OCI-LY3 (cell line): ENCODE data around the gene PHF19.

Experiments used
- H2AFZ ChIP-seq: fragments of 200-600, 300-600 bp; shearing (Covaris generic); 2 replicates; pipeline ENCODE4 v1.6.0; 2014; ENCODE audit warnings: antibody characterized with exemption, low read depth, low read length
- H3K27ac ChIP-seq: fragments of 200-600, 300-600 bp; sonication (generic); 2 replicates; pipeline ENCODE4 v1.5.1; 2014; ENCODE audit warnings: mild to moderate bottlenecking, low read length, moderate library complexity, mixed read lengths
- H3K27me3 ChIP-seq: fragments of 200-600, 300-600 bp; sonication (generic); 2 replicates; pipeline ENCODE4 v1.6.1; 2014; ENCODE audit warnings: low read depth, low read length, mixed read lengths
- H3K36me3 ChIP-seq: fragments of 200-600, 300-600 bp; sonication (generic); replicated peaks from 2 replicates; pipeline ENCODE3; 2014; ENCODE audit warnings: low read depth, low read length, mixed read lengths
- H3K4me1 ChIP-seq: fragments of 300-600, 200-600 bp; sonication (generic); 2 replicates; pipeline ENCODE4 v1.6.1; 2014; ENCODE audit warnings: low read length, mixed read lengths
- H3K4me2 ChIP-seq: fragments of 200-600, 300-600 bp; sonication (generic); 2 replicates; pipeline ENCODE4 v1.6.1; 2014; ENCODE audit warnings: low read length, mixed read lengths
- H3K4me3 ChIP-seq: fragments of 300-600, 200-600 bp; sonication (generic); 2 replicates; pipeline ENCODE4 v1.5.1; 2014; ENCODE audit warnings: antibody characterized with exemption, mild to moderate bottlenecking, low read length, moderate library complexity
- H3K79me2 ChIP-seq: fragments of 300-600, 200-600 bp; shearing (Covaris generic); 2 replicates; pipeline ENCODE4 v1.6.1; 2014; ENCODE audit warnings: mild to moderate bottlenecking, low read length, mixed read lengths
- H3K9ac ChIP-seq: fragments of 300-600, 200-600 bp; shearing (Covaris generic); 2 replicates; pipeline ENCODE4 v1.6.0; 2014; ENCODE audit warnings: mild to moderate bottlenecking, low read length, moderate library complexity
- H3K9me3 ChIP-seq: fragments of 200-600, 300-600 bp; shearing (Covaris generic); 2 replicates; pipeline ENCODE4 v1.6.1; 2014; ENCODE audit warnings: low read length, mixed read lengths; ENCODE audit not compliant: insufficient read depth
- H4K20me1 ChIP-seq: fragments of 200-600, 300-600 bp; sonication (generic); 2 replicates; pipeline ENCODE4 v1.6.1; 2016; ENCODE audit warnings: low read length, mixed read lengths; ENCODE audit not compliant: insufficient read depth
- CTCF ChIP-seq: fragments of 200-600, 300-600 bp; sonication (generic); IDR thresholded peaks from 2 replicates; pipeline ENCODE4 v1.5.1; 2014; ENCODE audit warnings: antibody characterized with exemption, low read length, low read depth
- EZH2phosphoT487 ChIP-seq: fragments of 200-600 bp; shearing (Covaris generic); IDR thresholded peaks from 2 replicates; pipeline ENCODE4 v1.6.1; 2018; ENCODE audit warnings: antibody characterized with exemption, mixed run types, low read depth

Gene PHF19

GRCh38 chr9:120891245-120891883 is 14.4 kb upstream of the PHF19 start:
- peak overlapping the region; percentile 63 for H3K9ac ChIP-seq
- H3K4me3 ChIP-seq, result peak overlapping the region; percentile 15; the same call in 1 of the 2 replicates
- H3K27ac ChIP-seq, result peak overlapping the region; percentile 96
- no peaks in the 10 kb centered on the region for H3K36me3 ChIP-seq
- H3K27me3 ChIP-seq, result no peaks in the 10 kb centered on the region
- TF ChIP-seq EZH2phosphoT487 (no peak), CTCF (no peak)
- no peaks in the 10 kb centered on the region for H3K79me2 ChIP-seq
- no peaks in the 10 kb centered on the region for H4K20me1 ChIP-seq
- H2AFZ ChIP-seq, result no peak overlapping the region
- H3K4me1 ChIP-seq, result peaks cover 55% of the 10 kb centered on the region
- peak overlapping the region; percentile 63 for H3K4me2 ChIP-seq
- H3K9me3 ChIP-seq, result no peaks in the 10 kb centered on the region

GRCh38 chr9:120890320-120891244 is 13.6 kb upstream of the PHF19 start:
- H3K9ac ChIP-seq, result peak overlapping the region; percentile 21
- peak overlapping the region; percentile 63 for H3K4me2 ChIP-seq
- H3K27me3 ChIP-seq, result no peaks in the 10 kb centered on the region
- TF ChIP-seq CTCF (no peak), EZH2phosphoT487 (no peak)
- no peaks in the 10 kb centered on the region for H4K20me1 ChIP-seq
- peak overlapping the region; percentile 96 for H3K27ac ChIP-seq
- H2AFZ ChIP-seq, result peak overlapping the region; percentile 51
- H3K4me1 ChIP-seq, result peaks cover 50% of the 10 kb centered on the region
- H3K9me3 ChIP-seq, result no peaks in the 10 kb centered on the region
- no peaks in the 10 kb centered on the region for H3K36me3 ChIP-seq
- no peak overlapping the region for H3K4me3 ChIP-seq
- H3K79me2 ChIP-seq, result no peaks in the 10 kb centered on the region

- H3K36me3 ChIP-seq, result no peaks in the 10 kb centered on the region
- H3K79me2 ChIP-seq, result no peaks in the 10 kb centered on the region
- peak overlapping the region; percentile 63; the same call in 1 of the 2 replicates for H3K4me2 ChIP-seq
- peak overlapping the region; percentile 51; the same call in 1 of the 2 replicates for H2AFZ ChIP-seq
- H3K4me3 ChIP-seq, result no peak overlapping the region
- H3K27ac ChIP-seq, result peak overlapping the region; percentile 96
- H3K4me1 ChIP-seq, result peaks cover 50% of the 10 kb centered on the region
- no peaks in the 10 kb centered on the region for H3K27me3 ChIP-seq
- no peaks in the 10 kb centered on the region for H3K9me3 ChIP-seq
- H4K20me1 ChIP-seq, result no peaks in the 10 kb centered on the region
- peak overlapping the region; percentile 21; the same call in 1 of the 2 replicates for H3K9ac ChIP-seq
- TF ChIP-seq CTCF (no peak), EZH2phosphoT487 (no peak)
Measured at GRCh38 chr9:120889606-120890271, 12.8 kb upstream of the PHF19 start.
